ENCODE measurements around the gene ARMC7.
A peak's percentile ranks its signal among the peaks of the same experiment; 100 is the strongest.

ARMC7 gene

DNA sequence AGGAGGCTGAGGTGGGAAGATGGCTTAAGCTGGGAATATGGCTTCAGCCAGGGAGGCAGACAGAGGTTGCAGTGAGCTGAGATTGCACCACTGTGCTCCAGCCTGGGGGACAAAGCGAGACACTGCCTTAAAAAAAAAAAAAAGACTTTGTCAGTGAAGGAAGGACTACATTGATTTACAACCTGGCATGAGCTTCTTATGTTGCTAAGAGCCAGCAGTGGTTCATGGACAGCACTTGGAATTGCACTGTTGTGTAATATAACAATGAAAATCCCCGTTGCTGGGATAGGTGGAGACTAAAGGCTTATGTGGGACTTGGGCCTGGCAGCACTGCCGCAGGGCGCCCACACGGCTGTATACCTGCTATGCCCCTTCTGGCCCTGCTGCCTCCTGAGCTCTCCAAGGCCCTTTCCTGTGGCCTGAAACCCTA lies 36.1 kb upstream of the ARMC7 start:
- no peak overlapping the region for H3K4me3 ChIP-seq (ENCODE audit: low read length)
- DNase-seq (ENCODE audit: low read depth): peak; percentile 90
- TF ChIP-seq, protein P1, sequence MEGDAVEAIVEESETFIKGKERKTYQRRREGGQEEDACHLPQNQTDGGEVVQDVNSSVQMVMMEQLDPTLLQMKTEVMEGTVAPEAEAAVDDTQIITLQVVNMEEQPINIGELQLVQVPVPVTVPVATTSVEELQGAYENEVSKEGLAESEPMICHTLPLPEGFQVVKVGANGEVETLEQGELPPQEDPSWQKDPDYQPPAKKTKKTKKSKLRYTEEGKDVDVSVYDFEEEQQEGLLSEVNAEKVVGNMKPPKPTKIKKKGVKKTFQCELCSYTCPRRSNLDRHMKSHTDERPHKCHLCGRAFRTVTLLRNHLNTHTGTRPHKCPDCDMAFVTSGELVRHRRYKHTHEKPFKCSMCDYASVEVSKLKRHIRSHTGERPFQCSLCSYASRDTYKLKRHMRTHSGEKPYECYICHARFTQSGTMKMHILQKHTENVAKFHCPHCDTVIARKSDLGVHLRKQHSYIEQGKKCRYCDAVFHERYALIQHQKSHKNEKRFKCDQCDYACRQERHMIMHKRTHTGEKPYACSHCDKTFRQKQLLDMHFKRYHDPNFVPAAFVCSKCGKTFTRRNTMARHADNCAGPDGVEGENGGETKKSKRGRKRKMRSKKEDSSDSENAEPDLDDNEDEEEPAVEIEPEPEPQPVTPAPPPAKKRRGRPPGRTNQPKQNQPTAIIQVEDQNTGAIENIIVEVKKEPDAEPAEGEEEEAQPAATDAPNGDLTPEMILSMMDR (conservative IDR thresholded peaks at IDR 0.05; ENCODE audit: low read length): no peak

DNA sequence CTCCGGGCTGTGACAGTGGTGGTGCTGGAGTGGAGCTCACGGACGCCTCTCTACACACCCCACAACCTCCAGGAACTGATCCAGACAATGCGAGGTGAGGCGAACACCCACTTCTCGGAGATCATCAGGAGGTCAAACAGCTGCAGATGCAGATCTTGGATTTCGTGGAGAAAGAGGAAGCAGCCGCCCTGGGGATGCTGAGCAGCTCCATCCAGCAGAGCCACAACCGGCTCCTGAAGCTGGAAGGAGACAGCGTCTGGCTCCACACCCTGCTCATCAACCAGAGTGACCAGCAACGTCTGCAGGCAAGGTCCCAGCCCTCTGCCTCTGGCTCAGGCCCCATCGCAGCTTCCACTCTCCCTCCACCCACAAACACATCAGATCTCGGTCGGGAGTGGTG lies 35.2 kb upstream of the ARMC7 start:
- DNase-seq (ENCODE audit: low read depth): no peak
- TF ChIP-seq, protein P1 (conservative IDR thresholded peaks at IDR 0.05; ENCODE audit: low read length): no peak

DNA sequence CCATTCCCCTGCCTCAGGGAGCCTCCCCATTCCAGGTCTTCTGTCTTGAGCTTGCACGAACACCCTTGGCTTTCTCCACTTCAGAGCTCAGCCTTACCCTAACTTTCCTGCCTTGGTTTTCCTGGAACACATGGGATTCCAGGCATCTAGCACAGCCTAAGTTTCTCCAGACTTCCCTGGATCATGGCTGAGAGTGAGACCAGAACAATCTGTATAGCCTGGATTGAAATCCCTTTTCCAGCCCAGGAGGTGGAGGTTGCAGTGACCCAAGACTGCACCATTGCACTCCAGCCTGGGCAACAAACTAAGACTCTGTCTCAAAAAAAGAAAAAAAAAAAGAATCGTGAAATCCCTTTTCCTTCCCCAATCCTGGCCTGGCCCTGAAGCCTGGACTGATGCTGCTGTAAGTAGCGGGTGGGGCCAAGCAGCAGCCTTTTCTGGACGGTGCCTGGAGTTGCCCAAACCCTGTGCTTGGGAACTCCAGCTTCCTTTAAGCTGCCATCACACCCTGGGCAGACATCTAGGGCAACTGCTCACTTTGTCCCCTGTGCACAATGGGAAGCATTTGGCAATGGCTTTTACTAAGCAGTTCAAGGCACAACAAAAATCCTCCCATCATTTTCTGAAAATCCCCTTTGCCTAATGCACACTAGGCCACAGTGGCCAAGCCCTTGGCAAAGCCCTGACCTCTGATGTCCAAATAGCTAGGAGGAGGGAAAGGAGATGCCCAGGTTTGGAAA lies 34.0 kb upstream of the ARMC7 start:
- TF ChIP-seq, protein P1 (conservative IDR thresholded peaks at IDR 0.05; ENCODE audit: low read length): no peak
- H3K4me3 ChIP-seq (ENCODE audit: low read length): no peak overlapping the region
- DNase-seq (ENCODE audit: low read depth): no peak

More for the DNA sequence above, 35.2 kb upstream of the ARMC7 start:
- no peak overlapping the region for H3K4me3 ChIP-seq (ENCODE audit: low read length)

DNA sequence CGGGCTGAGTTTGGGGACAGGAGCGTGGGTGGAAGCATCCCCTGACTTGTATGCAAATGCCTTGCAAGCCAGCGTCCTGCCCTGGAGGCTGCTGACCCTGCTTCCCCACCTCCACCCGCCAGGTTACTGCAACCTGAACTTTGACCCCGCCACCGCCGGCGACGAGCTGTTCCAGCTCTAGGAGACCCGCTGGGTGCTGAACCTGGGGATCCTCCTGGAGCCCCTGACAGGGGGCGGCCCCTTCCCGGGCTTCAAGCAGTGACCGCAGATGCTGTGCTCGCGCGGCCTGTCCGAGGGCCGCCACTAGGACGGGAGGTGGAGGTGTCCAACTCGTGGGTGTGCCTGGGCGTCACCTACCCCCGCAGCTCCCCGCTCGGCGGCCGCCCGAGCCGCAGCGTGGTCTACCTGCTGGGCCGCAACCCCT lies 32.7 kb upstream of the ARMC7 start:
- no peak overlapping the region for H3K4me3 ChIP-seq (ENCODE audit: low read length)
- no peak for DNase-seq (ENCODE audit: low read depth)
- TF ChIP-seq, protein P1 (conservative IDR thresholded peaks at IDR 0.05; ENCODE audit: low read length): no peak

DNA sequence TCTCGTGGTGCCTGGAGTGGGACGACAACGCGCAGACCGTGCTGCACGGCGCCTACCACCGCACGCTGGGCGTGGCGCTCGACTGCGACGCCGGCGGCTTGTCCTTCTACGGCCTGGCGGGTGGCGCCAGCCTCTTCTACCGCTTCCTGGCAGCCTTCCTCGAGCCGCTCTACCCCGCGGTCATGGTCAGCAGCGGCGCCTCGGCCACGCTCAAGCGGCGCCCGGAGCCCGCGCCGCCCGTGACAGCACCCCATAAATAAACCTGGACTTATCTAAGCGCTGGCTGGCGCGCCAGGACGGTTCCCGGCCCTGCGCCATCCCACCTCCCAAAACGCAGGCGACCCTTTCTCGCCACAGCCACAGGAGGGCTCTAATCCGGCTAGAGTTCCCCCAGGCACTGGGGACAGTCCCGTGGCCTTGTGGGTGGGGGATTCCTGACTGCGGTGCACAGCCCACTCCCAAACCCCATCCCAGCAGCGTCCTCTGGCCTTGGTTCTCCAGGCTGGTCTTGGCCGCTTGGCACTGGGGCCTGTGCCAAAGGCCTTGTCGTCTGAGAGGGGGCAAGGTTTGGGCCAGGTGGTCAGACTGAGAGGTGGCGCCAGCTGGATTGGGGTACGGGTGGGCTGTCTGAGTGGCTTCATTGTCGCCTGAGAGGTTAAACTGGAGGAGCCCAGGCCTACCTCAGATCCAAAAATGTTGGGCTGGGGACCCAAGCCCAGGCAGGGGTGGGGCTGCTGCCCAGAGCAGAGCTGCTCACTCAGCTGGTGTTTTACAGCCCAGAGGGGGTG lies 32.1 kb upstream of the ARMC7 start:
- DNase-seq (ENCODE audit: low read depth): peak; percentile 38

DNA sequence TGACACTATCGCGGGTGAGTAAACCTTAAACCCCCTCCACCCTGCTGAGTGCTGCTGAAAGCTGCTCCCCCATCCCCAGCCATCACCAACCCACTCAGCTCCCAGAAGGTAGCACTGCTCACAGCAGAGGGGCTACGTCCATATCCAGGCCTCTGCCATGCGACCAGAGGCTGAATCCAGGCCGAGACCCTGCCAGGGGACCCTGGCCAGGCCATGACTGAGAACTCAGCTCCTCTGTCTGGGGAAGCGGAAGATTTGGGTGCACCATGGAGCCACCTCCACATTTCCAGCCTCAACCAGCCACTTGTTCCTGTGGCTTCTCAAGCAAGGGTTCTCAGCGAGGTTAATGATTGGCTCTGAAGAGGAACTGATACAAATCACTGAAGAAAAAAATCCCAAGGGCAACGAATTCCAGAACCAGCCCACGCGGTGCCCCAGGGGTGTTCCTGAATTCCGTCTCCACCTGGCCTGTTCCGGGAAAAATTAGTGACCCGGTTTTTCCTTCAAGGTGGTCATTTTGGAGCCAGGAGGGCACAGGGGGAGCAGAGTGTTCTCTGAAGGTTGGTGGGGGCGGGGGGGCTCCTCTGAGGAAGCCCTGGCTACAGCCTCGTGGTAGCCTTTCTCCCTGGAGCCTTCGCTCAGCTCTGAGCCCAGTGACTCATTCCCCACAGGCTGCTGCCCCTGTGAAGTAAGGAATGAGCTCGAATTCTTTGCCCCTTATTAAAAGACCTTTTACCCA lies 31.3 kb upstream of the ARMC7 start:
- peak; percentile 79 for DNase-seq (ENCODE audit: low read depth)
- TF ChIP-seq, protein P1 (conservative IDR thresholded peaks at IDR 0.05; ENCODE audit: low read length): no peak

More for the DNA sequence above, 32.1 kb upstream of the ARMC7 start:
- TF ChIP-seq, protein P1 (conservative IDR thresholded peaks at IDR 0.05; ENCODE audit: low read length): no peak
- H3K4me3 ChIP-seq (ENCODE audit: low read length): no peak overlapping the region; the same call in 1 of the 2 replicates

More for the DNA sequence above, 31.3 kb upstream of the ARMC7 start:
- H3K4me3 ChIP-seq (ENCODE audit: low read length): no peak overlapping the region; the same call in 1 of the 2 replicates
